Lower leg skin (tissue), 4 donors: ENCODE data around the gene PXYLP1. TPM values are rescaled to one million over a fixed set of nuclear protein-coding genes. Genes with fewer than 3 reads are reported as not detected.

Experiments used
- total RNA-seq, 4 donors: library from RNA; depleted of rRNA; stranded (reverse); fragments of >200 nt; gene quantifications; one replicate each; pipeline ENCODE4 v1.1.0, GENCODE V29; 2016

Gene PXYLP1
- total RNA-seq, 4 donors from 2014 or later, result 8.8 to 14.5 (median 10.2) TPM

Other genes with a start within 250 kb of the PXYLP1 start
- gene SPSB4, start 180.5 kb upstream of the PXYLP1 start, total RNA-seq, result under 1 TPM in 1 of 4 donors, not detected in 3; 0.10 TPM
- 100 to 1,000 TPM in 1 of 4 donors, 10 to 100 TPM in 3; 46.8 to 104 (median 72.6) TPM for gene ZBTB38, start 136.7 kb downstream of the PXYLP1 start, total RNA-seq